GM19452 (cell line): ENCODE data around the gene FAR2.
"Not testable (repeated sequence)": the region's sequence is repeated elsewhere in the genome, so short reads cannot be mapped to it uniquely, and the experiment has no call there.

Source experiments
- ATAC-seq: cut with Tn5 transposase; IDR thresholded peaks from one replicate; pipeline ENCODE4 v1.9.1; 2021; ENCODE audit not compliant: unreplicated experiment

FAR2 gene

GRCh38 chr12:29148911-29149690 lies at the start of gene FAR2:
TSS of gene FAR2 (plus strand) at chr12:29149278. CDS start at chr12:29270450, 121,172 bp downstream.
- peak; percentile 45 for ATAC-seq

GRCh38 chr12:29102741-29103140 lies 46.3 kb upstream of the FAR2 start:
- no peak for ATAC-seq

- peak; percentile 98 for ATAC-seq
These were observed 45.5 kb upstream of the FAR2 start for GRCh38 chr12:29103539-29103974.

- no peak for ATAC-seq
These were observed 44.6 kb upstream of the FAR2 start for GRCh38 chr12:29104516-29104915.

- ATAC-seq = no peak
These were observed 38.3 kb upstream of the FAR2 start for GRCh38 chr12:29110506-29111442.

- no peak for ATAC-seq
These were observed 36.0 kb upstream of the FAR2 start for GRCh38 chr12:29113101-29113500.

- no peak for ATAC-seq
These were observed 32.7 kb upstream of the FAR2 start for GRCh38 chr12:29116414-29116813.

- ATAC-seq = no peak
These were observed 17.5 kb upstream of the FAR2 start for GRCh38 chr12:29131539-29131938.

GRCh38 chr12:29132316-29132715 lies 16.8 kb upstream of the FAR2 start:
- no peak for ATAC-seq

GRCh38 chr12:29133181-29133580 lies 15.9 kb upstream of the FAR2 start:
- ATAC-seq = no peak

GRCh38 chr12:29133680-29134079 lies 15.4 kb upstream of the FAR2 start:
- no peak for ATAC-seq

GRCh38 chr12:29138256-29138655 lies 10.8 kb upstream of the FAR2 start:
- not testable (repeated sequence) for ATAC-seq

- ATAC-seq = not testable (repeated sequence)
These were observed 10.2 kb upstream of the FAR2 start for GRCh38 chr12:29138855-29139254.

GRCh38 chr12:29145372-29146170 lies 3.5 kb upstream of the FAR2 start:
- ATAC-seq = no peak

- no peak for ATAC-seq
These were observed 2.9 kb upstream of the FAR2 start for GRCh38 chr12:29146196-29146595.

GRCh38 chr12:29147731-29148595 lies 1.1 kb upstream of the FAR2 start:
- no peak for ATAC-seq

GRCh38 chr12:29148596-29148910 lies 525 bp upstream of the FAR2 start:
- no peak for ATAC-seq

GRCh38 chr12:29149691-29150281 lies 708 bp downstream of the FAR2 start:
- no peak for ATAC-seq

- no peak for ATAC-seq
These were observed 1.4 kb downstream of the FAR2 start for GRCh38 chr12:29150462-29150861.
